A549 (cell line): ENCODE data around the gene DNASE1L1. TPM values are rescaled to one million over a fixed set of nuclear protein-coding genes. Genes with fewer than 3 reads are reported as not detected.
A peak's percentile ranks its signal among the peaks of the same experiment; 100 is the strongest.

Source experiments
- ATAC-seq, 2 experiments: fragments of 200-7000 bp in 1 of 2; fragments of >200 bp in 1 of 2; cut with Nextera tagmentation in 1 of 2; cut with Tn5 transposase in 1 of 2; 3 replicates each; pipeline versions ENCODE4 v1.8.0 to v1.9.1; 2018 to 2020; ENCODE audit warnings: mild to moderate bottlenecking in 1 of 2, moderate library complexity in 1 of 2
- CTCF ChIA-PET: fragments of 300-600 bp; sonication (Branson Sonifier 250); formaldehyde crosslinking; extraction: SDS; loops from one replicate; lab custom pipeline; 2021; ENCODE audit warnings: antibody characterized with exemption, inconsistent platforms; lab: Yijun Ruan, JAX
- POLR2A ChIA-PET: fragments of 350-600 bp; formaldehyde crosslinking; extraction: SDS; loops from one replicate; lab custom pipeline; 2021; ENCODE audit warnings: antibody characterized with exemption, inconsistent platforms; lab: Yijun Ruan, JAX
- DNase-seq, 2 experiments: peaks; one replicate each; pipeline versions ENCODE4 v3.0.0 to v3.0.0-alpha.2; 2011 to 2016; ENCODE audit warnings: low read depth in 1 of 2, low spot score in 1 of 2
- FAIRE-seq: peaks from 2 replicates; lab custom pipeline; 2011; peaks lifted over from hg19 to GRCh38; lab: Jason Lieb, UNC
- H3K27ac ChIP-seq, 2 experiments: fragments of >200 bp; sonication (Bioruptor Twin); formaldehyde crosslinking; 3 replicates each; pipeline ENCODE4 v1.5.1; 2016 to 2017
- H3K4me1 ChIP-seq: fragments of >200 bp; sonication (Bioruptor Twin); formaldehyde crosslinking; 3 replicates; pipeline ENCODE4 v1.6.1; 2016
- H3K4me2 ChIP-seq: fragments of >200 bp; sonication (Bioruptor Twin); formaldehyde crosslinking; 3 replicates; pipeline ENCODE4 v1.6.1; 2016
- H3K4me3 ChIP-seq: fragments of >200 bp; sonication (Bioruptor Twin); formaldehyde crosslinking; 3 replicates; pipeline ENCODE4 v1.5.1; 2016
- H3K9me3 ChIP-seq: fragments of >200 bp; sonication (Bioruptor Twin); formaldehyde crosslinking; 3 replicates; pipeline ENCODE4 v1.6.1; 2016
- CBX2 ChIP-seq: fragments of 200-600 bp; sonication (generic); IDR thresholded peaks from 2 replicates; pipeline ENCODE4 v1.6.1; 2016; ENCODE audit warnings: low read depth, mild to moderate bottlenecking, borderline replicate concordance
- HOXA7 ChIP-seq: fragments of 250-450 bp; sonication (Bioruptor Pico); IDR thresholded peaks from 2 replicates; pipeline ENCODE4 v1.5.0; 2020; ENCODE audit warnings: mild to moderate bottlenecking, moderate library complexity
- MAFK ChIP-seq: fragments of 450-650 bp; IDR thresholded peaks from 2 replicates; pipeline ENCODE4 v1.6.1; 2014; ENCODE audit not compliant: partially characterized antibody
- NFE2L2 ChIP-seq: fragments of 150-350 bp; conservative IDR thresholded peaks from 2 replicates; pipeline ENCODE4 v1.6.1; 2014; ENCODE audit warnings: low read length
- RFX5 ChIP-seq: fragments of 450-650 bp; IDR thresholded peaks from 2 replicates; pipeline ENCODE4 v1.7.1; 2014; ENCODE audit warnings: antibody characterized with exemption, mild to moderate bottlenecking, moderate library complexity
- TP53 ChIP-seq: fragments of 250-450 bp; sonication (Bioruptor Pico); IDR thresholded peaks from 2 replicates; pipeline ENCODE4 v1.5.0; 2021; ENCODE audit warnings: mild to moderate bottlenecking, moderate library complexity
- ZSCAN20 ChIP-seq: fragments of 250-450 bp; sonication (Bioruptor Pico); IDR thresholded peaks from 2 replicates; pipeline ENCODE4 v1.8.0; 2022; ENCODE audit warnings: mild to moderate bottlenecking, moderate library complexity
- WGBS: methylation state at CpG from one replicate; pipeline ENCODE4 v1.1.6; 2017; ENCODE audit errors: missing lambda C conversion rate; 5-methylcytosine and 5-hydroxymethylcytosine counted together
- polyA plus RNA-seq, 4 experiments: library from polyadenylated mRNA; depleted of rRNA in 3 of 4; stranded (reverse); fragments of >200 nt; fragmentation: RNase III in 1 of 4; extraction: RNeasy Plus Mini Kit Qiagen cat#74134 plus additional on column Dnase treatment in 1 of 4; gene quantifications; 2 replicates in 3 of 4; 3 replicates in 1 of 4; pipeline ENCODE4 v1.2.3, GENCODE V29; 2011 to 2017
- TF ChIP-seq, protein P1 (sequence below): fragments of >200 bp; sonication (Bioruptor Twin); formaldehyde crosslinking; IDR thresholded peaks from 3 replicates; pipeline ENCODE4 v1.5.1; 2016
- TF ChIP-seq, protein P2 (sequence below): fragments of >200 bp; sonication (Bioruptor Twin); formaldehyde crosslinking; IDR thresholded peaks from 3 replicates; pipeline ENCODE4 v1.6.1; 2016
- TF ChIP-seq, protein P3 (sequence below): fragments of 200-600 bp; sonication (generic); IDR thresholded peaks from 2 replicates; pipeline ENCODE4 v1.6.1; 2016; ENCODE audit warnings: antibody characterized with exemption, mild to moderate bottlenecking, moderate library complexity

DNASE1L1 gene
- polyA plus RNA-seq, 2 of the 4 experiments (the other 2 are of a cell fraction), result 14.3 to 24.5 TPM

DNA sequence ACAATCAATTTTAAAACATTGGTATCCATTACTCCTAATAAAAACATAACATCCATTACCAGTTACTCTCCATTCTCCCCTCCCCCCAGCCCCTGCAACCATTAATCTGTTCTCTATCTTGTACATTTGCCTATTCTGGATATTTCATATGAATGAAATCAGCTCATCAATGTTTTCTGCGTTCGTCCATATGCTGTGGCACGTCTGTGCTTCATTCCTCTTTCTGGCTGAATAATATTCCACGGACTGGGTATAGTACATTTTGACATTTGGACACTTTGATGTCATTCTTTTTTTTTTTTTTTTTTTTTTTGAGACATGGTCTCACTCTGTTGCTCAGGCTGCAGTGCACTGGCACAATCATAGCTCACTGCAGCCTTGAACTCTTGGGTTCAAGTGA lies 5.2 kb downstream of the DNASE1L1 start:
- TF ChIP-seq HOXA7 (CRISPR knock-in tag), result no peak
- TF ChIP-seq, all 56 proteins: peak for 0
- ChIA-PET CTCF (no interaction called here), POLR2A (no interaction called here)
- ATAC-seq (no peak), FAIRE-seq (no peak), DNase-seq (no peak)
- H3K4me2 ChIP-seq, result no peak overlapping the region
- peaks cover 23% of the 10 kb centered on the region; the same call in 2 of the 3 replicates for H3K4me1 ChIP-seq
- no peak overlapping the region for H3K27ac ChIP-seq
- H3K4me3 ChIP-seq, result no peak overlapping the region
- H3K9me3 ChIP-seq, result no peaks in the 10 kb centered on the region
- 79% methylated on average over 4 of the region's 4 CpGs for WGBS

DNA sequence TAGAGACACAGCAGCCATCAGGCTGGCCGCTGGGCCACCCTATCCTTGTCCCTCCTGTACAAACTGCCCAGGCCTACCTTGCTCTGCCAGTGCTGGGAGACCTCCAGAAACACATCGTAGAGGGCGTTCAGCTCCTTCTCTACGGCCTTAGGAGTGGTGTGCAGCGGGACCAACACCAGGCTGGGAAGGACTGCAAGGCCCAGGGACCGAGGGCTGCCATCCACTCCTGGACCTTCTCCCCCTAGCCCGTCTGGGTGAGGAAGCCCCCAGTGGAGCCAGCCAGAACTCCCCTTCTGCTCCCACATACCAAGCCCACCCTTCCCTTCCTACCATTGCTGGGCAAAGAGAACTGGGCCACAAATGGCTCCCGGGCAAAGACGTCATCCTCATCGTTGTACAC lies 5.9 kb downstream of the DNASE1L1 start:
- Histone ChIP-seq H3K4me1 (peaks cover 18% of the 10 kb centered on the region; the same call in 2 of the 3 replicates), H3K4me3 (no peak overlapping the region), H3K9me3 (no peaks in the 10 kb centered on the region), H3K27ac (no peak overlapping the region), H3K4me2 (no peak overlapping the region)
- ATAC-seq (peak; percentile 2 to 10; a peak in 3 of 6 replicates), FAIRE-seq (no peak), DNase-seq (no peak)
- 100% methylated on average over 5 of the region's 10 CpGs for WGBS
- ChIA-PET POLR2A (no interaction called here), CTCF (interaction anchor here (1.7 kb wide), 1 partner anchor 30 kb away, joined by 6 read pairs; the partner anchor contains the start of gene FLNA)
- TF ChIP-seq CBX2 (no peak), ZSCAN20 (no peak), NFE2L2 (no peak), MAFK (no peak), RFX5 (no peak), TP53 (CRISPR knock-in tag) (no peak)
- TF ChIP-seq, protein P1, sequence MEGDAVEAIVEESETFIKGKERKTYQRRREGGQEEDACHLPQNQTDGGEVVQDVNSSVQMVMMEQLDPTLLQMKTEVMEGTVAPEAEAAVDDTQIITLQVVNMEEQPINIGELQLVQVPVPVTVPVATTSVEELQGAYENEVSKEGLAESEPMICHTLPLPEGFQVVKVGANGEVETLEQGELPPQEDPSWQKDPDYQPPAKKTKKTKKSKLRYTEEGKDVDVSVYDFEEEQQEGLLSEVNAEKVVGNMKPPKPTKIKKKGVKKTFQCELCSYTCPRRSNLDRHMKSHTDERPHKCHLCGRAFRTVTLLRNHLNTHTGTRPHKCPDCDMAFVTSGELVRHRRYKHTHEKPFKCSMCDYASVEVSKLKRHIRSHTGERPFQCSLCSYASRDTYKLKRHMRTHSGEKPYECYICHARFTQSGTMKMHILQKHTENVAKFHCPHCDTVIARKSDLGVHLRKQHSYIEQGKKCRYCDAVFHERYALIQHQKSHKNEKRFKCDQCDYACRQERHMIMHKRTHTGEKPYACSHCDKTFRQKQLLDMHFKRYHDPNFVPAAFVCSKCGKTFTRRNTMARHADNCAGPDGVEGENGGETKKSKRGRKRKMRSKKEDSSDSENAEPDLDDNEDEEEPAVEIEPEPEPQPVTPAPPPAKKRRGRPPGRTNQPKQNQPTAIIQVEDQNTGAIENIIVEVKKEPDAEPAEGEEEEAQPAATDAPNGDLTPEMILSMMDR, result no peak
- TF ChIP-seq, protein P2, sequence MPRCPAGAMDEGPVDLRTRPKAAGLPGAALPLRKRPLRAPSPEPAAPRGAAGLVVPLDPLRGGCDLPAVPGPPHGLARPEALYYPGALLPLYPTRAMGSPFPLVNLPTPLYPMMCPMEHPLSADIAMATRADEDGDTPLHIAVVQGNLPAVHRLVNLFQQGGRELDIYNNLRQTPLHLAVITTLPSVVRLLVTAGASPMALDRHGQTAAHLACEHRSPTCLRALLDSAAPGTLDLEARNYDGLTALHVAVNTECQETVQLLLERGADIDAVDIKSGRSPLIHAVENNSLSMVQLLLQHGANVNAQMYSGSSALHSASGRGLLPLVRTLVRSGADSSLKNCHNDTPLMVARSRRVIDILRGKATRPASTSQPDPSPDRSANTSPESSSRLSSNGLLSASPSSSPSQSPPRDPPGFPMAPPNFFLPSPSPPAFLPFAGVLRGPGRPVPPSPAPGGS, result no peak

DNA sequence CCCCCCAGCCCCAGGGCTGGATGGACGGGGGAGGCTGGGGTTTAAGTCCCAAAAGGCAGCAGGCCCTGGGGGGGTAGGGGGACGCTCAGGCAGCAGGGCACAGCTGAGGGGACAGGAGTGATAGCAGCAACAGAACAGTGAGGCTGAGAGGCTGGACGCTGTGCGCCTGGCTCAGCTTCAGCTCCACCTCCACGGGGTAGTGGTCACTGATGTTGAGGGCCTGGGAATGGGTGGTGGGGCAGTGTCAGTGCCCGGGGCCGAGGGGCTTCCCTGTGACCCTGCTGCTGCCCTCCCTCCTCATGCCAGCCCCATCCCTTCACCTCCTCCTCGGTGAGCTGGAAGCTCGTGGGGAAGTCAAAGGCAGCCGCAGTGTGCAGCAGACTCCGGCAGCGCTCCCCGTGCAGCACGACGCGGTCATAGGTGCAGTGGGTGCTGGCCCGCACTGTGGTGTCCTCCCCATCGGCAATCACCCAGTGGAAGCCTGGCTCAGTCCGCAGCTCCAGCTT lies 6.4 kb downstream of the DNASE1L1 start:
- Histone ChIP-seq H3K4me3 (no peak overlapping the region), H3K4me2 (no peak overlapping the region), H3K4me1 (peaks cover 18% of the 10 kb centered on the region; the same call in 2 of the 3 replicates), H3K9me3 (no peaks in the 10 kb centered on the region), H3K27ac (no peak overlapping the region)
- ChIA-PET CTCF (interaction anchor here (1.2 to 1.7 kb wide), 2 partner anchors 29 to 133 kb away, joined by 3 to 6 read pairs; partner anchors contain the start of gene FLNA), POLR2A (no interaction called here)
- ATAC-seq (peak; percentile 37 to 45), DNase-seq (no peak)
- TF ChIP-seq, protein P3, sequence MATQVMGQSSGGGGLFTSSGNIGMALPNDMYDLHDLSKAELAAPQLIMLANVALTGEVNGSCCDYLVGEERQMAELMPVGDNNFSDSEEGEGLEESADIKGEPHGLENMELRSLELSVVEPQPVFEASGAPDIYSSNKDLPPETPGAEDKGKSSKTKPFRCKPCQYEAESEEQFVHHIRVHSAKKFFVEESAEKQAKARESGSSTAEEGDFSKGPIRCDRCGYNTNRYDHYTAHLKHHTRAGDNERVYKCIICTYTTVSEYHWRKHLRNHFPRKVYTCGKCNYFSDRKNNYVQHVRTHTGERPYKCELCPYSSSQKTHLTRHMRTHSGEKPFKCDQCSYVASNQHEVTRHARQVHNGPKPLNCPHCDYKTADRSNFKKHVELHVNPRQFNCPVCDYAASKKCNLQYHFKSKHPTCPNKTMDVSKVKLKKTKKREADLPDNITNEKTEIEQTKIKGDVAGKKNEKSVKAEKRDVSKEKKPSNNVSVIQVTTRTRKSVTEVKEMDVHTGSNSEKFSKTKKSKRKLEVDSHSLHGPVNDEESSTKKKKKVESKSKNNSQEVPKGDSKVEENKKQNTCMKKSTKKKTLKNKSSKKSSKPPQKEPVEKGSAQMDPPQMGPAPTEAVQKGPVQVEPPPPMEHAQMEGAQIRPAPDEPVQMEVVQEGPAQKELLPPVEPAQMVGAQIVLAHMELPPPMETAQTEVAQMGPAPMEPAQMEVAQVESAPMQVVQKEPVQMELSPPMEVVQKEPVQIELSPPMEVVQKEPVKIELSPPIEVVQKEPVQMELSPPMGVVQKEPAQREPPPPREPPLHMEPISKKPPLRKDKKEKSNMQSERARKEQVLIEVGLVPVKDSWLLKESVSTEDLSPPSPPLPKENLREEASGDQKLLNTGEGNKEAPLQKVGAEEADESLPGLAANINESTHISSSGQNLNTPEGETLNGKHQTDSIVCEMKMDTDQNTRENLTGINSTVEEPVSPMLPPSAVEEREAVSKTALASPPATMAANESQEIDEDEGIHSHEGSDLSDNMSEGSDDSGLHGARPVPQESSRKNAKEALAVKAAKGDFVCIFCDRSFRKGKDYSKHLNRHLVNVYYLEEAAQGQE, result no peak
- TF ChIP-seq MAFK, result no peak
- TF ChIP-seq, all 56 proteins: peak for 0
- 89% methylated on average over 7 of the region's 19 CpGs for WGBS
- FAIRE-seq, result no peak
